Bronchial epithelial cell (primary cell): ENCODE data around the gene FBXW4. TPM values are rescaled to one million over a fixed set of nuclear protein-coding genes. Genes with fewer than 3 reads are reported as not detected.

Source experiments
- DNase-seq: peaks from one replicate; pipeline ENCODE4 v3.0.0-alpha.2; 2010; ENCODE audit warnings: low read depth
- FAIRE-seq: peaks from 2 replicates; lab custom pipeline; 2011; peaks lifted over from hg19 to GRCh38; lab: Jason Lieb, UNC
- H3K27me3 ChIP-seq: 2 replicates; pipeline ENCODE4 v1.5.1; 2011; ENCODE audit warnings: low read length; ENCODE audit not compliant: control insufficient read depth, insufficient read depth
- H3K36me3 ChIP-seq: 2 replicates; pipeline ENCODE4 v1.5.1; 2011; ENCODE audit warnings: low read length; ENCODE audit not compliant: control insufficient read depth, insufficient read depth
- H3K4me3 ChIP-seq: 2 replicates; pipeline ENCODE4 v1.5.1; 2011; ENCODE audit warnings: mild to moderate bottlenecking, low read depth, low read length, control low read depth
- total RNA-seq: library from RNA; depleted of rRNA; stranded (reverse); fragments of >200 nt; gene quantifications from 2 replicates; pipeline ENCODE4 v1.2.1, GENCODE V29; 2014
- TF ChIP-seq, protein P1 (sequence below): IDR thresholded peaks from 2 replicates; pipeline ENCODE4 v1.5.1; 2011; ENCODE audit warnings: mild to moderate bottlenecking, moderate library complexity, low read length, control low read depth, inconsistent platforms; ENCODE audit not compliant: insufficient read depth, severe bottlenecking

FBXW4 gene
- total RNA-seq, 1 donor from 2014 or later: 49.5 TPM

DNA sequence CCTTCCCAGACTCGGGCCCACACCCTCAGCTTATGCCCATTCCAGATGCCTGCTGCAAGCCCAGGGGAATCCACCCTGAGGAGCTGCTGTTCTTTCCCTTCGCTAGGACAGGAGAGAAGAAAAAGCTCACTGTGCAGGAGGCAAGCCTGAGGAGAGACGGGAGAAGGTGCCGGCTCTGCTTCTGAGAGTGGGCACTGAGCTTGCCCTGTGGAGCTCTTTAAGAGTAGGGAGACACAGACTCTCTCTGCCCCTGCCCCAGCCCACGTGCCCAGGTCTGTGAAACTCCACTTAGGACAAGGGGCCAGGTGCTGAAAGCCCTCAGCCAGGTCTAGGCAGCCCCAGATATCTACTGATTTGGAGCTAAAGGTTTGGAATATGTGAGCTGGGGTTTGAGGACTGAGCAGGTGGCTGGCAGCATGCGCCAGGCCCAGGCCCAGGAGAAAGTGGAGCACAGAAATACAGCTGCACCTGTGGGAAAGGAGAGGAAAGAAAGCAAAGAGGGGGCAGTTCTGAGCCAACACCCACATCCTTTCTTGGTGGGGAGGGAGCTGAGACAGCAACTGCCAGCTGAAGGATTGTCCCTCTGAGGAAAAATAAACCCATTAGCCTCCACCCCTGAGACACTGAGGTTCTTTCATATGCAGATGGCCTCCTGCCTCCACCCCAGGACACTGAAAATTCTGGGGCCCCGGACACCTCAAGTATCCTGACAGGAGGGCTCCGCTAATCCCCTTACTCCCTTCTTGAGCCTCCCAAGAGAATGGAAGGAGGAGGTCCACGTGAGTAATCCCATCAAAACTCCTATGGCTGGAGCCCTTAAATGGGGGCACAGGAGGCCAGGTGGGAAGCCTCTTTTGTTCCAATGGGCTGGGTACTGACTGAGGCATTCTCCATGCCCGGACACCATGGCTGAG lies 114.2 kb downstream of the FBXW4 start:
- no peak for DNase-seq
- FAIRE-seq: peak; percentile 13
- peaks cover 17% of the 10 kb centered on the region for H3K36me3 ChIP-seq
- H3K4me3 ChIP-seq: no peak overlapping the region
- no peaks in the 10 kb centered on the region for H3K27me3 ChIP-seq
- TF ChIP-seq, protein P1, sequence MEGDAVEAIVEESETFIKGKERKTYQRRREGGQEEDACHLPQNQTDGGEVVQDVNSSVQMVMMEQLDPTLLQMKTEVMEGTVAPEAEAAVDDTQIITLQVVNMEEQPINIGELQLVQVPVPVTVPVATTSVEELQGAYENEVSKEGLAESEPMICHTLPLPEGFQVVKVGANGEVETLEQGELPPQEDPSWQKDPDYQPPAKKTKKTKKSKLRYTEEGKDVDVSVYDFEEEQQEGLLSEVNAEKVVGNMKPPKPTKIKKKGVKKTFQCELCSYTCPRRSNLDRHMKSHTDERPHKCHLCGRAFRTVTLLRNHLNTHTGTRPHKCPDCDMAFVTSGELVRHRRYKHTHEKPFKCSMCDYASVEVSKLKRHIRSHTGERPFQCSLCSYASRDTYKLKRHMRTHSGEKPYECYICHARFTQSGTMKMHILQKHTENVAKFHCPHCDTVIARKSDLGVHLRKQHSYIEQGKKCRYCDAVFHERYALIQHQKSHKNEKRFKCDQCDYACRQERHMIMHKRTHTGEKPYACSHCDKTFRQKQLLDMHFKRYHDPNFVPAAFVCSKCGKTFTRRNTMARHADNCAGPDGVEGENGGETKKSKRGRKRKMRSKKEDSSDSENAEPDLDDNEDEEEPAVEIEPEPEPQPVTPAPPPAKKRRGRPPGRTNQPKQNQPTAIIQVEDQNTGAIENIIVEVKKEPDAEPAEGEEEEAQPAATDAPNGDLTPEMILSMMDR: no peak

DNA sequence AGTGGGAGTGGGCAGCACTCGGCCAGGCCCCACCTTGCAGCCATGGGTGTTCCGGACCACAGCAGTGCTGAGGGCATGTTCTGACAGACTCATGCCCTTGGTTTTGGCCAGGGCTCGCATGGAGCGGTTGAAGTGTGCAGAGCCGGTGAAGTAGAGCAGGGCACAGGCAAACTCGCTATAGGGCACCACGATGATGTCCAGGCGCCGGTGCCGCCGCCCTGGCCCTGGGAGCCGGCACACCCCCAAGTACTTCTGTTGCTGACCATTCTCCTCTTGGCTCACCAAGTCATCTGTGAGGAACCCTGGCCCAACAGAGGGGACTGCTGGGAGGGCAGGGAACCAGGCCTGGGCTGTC lies 115.5 kb downstream of the FBXW4 start:
- H3K27me3 ChIP-seq: no peaks in the 10 kb centered on the region
- TF ChIP-seq, protein P1: no peak
- H3K4me3 ChIP-seq: no peak overlapping the region
- FAIRE-seq (no peak), DNase-seq (no peak)
- peaks cover 10% of the 10 kb centered on the region for H3K36me3 ChIP-seq

DNA sequence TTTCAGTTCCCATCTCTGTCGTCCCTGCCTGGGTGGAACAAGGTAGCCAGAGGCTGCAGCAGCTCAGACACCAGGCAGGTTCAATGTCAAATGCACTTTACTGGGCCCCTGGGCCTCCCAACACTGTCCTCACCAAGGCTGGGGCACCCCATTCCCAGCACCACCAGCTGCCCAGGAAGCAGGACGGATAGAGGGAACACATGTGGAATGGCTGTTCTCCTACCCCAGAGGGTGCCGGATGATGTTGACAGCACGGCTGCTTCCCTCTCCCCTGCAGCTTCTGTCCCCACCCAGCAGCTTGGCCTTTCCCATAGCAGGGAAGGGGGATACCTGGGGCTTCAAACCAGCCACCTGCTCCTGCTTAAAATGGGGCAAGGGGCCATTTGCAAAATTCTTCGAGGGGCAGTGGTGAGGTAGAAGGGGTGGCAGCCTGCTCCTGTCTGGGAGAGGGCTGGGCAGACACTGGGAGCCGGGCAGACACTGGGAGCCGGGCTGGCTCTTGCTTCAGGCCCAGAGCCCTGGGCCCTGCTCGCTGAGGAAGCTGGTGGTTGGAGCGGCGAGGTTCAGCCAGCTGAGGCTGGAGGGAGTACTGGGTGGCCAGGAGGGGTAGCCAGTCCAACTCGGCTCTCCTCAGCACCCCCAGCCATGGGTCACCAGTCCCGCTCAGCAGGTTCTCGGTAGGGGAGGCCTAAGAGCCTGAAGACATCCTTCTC lies 116.0 kb downstream of the FBXW4 start:
- TF ChIP-seq, protein P1: no peak
- peaks cover 9% of the 10 kb centered on the region for H3K36me3 ChIP-seq
- no peak for FAIRE-seq

DNA sequence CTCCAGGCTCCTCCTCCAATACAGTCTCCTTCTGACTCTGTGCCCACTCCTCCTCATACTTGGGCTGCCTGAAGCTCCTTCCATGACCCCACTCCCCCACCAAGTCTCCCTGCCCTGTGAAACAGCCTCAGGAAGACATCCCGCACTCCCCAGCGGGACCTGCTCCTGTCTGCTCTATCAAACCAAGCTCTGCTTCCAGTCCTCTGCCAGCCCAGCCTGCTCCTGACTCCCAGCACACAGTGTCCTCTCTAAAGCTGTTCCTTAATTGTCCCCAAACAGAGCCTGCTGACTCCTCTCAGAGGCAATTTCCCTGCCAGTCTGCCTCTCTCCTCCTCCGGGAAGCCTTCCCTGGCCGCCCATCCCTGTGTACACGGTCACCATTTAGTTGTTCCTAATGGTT lies 116.8 kb downstream of the FBXW4 start:
- H3K4me3 ChIP-seq: no peak overlapping the region
- TF ChIP-seq, protein P1: no peak
- DNase-seq: no peak
- H3K36me3 ChIP-seq: peaks cover 7% of the 10 kb centered on the region
- FAIRE-seq: no peak
- H3K27me3 ChIP-seq: no peaks in the 10 kb centered on the region

More for the DNA sequence above, 116.0 kb downstream of the FBXW4 start:
- no peak overlapping the region for H3K4me3 ChIP-seq
- no peaks in the 10 kb centered on the region for H3K27me3 ChIP-seq
- DNase-seq: no peak

DNA sequence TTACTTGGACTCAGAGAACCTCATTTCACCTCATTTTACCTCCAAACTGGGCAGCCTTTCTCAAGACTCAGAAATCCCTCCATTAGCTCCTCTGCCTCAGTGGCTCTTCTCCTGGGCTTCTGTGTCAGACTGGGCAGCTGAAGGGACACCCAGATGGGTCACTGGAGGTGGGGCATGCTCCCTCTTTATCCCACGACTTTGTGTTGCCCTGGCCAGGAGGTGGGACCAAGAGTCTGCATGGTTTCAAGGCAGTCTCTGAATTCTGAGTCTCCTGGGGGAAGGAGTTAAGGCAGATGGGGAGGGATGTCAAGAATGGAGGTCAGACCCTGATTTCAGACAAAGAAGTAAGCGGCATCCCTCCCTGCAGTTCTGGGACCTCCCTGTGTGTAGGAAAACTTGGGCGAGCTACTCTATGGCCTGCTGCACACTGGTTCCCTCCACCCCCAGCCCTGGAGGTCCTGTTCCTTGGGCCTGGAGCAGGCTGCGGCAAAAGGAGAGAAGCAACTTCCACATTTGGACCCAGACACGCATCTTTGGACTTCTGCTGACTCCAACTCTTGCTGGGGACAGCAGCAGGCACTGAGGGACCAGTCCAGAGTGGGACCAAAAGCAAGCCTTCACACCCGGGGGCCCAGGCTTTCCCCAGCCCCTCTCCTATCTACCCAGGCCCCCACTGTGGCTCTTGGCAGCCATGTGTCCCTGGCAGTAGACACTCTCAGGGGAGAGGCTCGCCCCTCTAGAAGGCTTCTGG lies 117.7 kb downstream of the FBXW4 start:
- H3K36me3 ChIP-seq: peaks cover 3% of the 10 kb centered on the region
- no peak for DNase-seq
- FAIRE-seq: no peak
- H3K27me3 ChIP-seq: no peaks in the 10 kb centered on the region
- TF ChIP-seq, protein P1: no peak
- no peak overlapping the region for H3K4me3 ChIP-seq
